ENCODE data around the gene OFD1. TPM values are rescaled to one million over a fixed set of nuclear protein-coding genes. Genes with fewer than 3 reads are reported as not detected.

OFD1 gene
- total and polyA plus RNA-seq, 2 of the 8 experiments (the other 6 are each of a cell fraction or from before 2014, with no cell fraction given): 8.0 to 23.4 TPM

DNA sequence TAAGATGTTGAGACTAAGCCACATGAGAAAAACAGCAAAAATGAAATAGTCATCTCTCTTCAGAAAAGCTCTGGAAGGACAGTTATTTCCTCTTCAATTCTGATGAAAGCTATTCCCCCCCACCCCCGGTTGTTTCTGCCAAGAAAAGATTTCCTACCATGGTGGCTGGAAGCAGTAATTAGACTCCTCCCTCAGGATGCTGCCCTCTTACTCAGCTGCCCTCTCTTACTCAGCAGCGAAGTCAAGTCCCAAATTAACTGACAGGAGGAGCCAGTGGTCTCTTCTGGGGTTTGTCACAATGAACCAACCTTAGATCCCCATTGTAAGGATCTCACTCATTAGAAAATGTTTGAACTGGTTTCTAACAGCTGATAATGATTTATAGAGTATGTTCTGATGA, 44.4 kb downstream of the OFD1 start:
- Histone ChIP-seq H3K36me3 (ENCODE audit: control insufficient read depth in 2 of 4, insufficient read depth in 4 of 4, low read length in 3 of 4) (peaks cover 3 to 50% (median 28%) of the 10 kb centered on the region in 4 experiments; a peak in 7 of 8 replicates), H3K23me2 (ENCODE audit: low read depth, low read length) (no peaks in the 10 kb centered on the region), H2BK5ac (ENCODE audit: low read depth, low read length) (no peak overlapping the region), H4K20me1 (replicated peaks in 1 of 2; ENCODE audit: control insufficient read depth in 1 of 2, insufficient read depth in 2 of 2, low read length in 2 of 2) (no peaks in the 10 kb centered on the region), H3K27me3 (replicated peaks in 1 of 4; ENCODE audit: control insufficient read depth in 3 of 4, extremely low read depth in 1 of 4, insufficient read depth in 3 of 4, low read length in 3 of 4) (no peaks in the 10 kb centered on the region), H2BK15ac (ENCODE audit: low read length) (no peak overlapping the region), H3K4ac (replicated peaks; ENCODE audit: insufficient read length, low read depth, low read length) (no peak overlapping the region), H4K91ac (replicated peaks; ENCODE audit: insufficient read length, low read length) (no peak overlapping the region), H2BK120ac (replicated peaks; ENCODE audit: low read depth, low read length) (no peak overlapping the region), H4K8ac (ENCODE audit: extremely low read depth, insufficient read depth, low read length) (no peak overlapping the region), H2AFZ (ENCODE audit: low read length) (no peak overlapping the region), H3K18ac (ENCODE audit: extremely low read depth, low read length) (no peak overlapping the region), H3K79me2 (ENCODE audit: control insufficient read depth in 1 of 2, insufficient read depth in 2 of 2, low read length in 2 of 2) (no peaks in the 10 kb centered on the region), H3K14ac (ENCODE audit: insufficient read length) (no peak overlapping the region), H2BK20ac (ENCODE audit: low read length) (no peak overlapping the region), H3K4me3 (ENCODE audit: extremely low read depth in 1 of 4, insufficient read depth in 2 of 4, low read depth in 3 of 4, low read length in 4 of 4) (no peak overlapping the region), H3K56ac (replicated peaks; ENCODE audit: insufficient read length, low read depth, low read length) (no peak overlapping the region), H3K4me1 (replicated peaks in 1 of 4; ENCODE audit: control insufficient read depth in 3 of 4, insufficient read depth in 4 of 4, low read length in 3 of 4) (no peaks in the 10 kb centered on the region; a peak in 1 of 7 replicates), H3K27ac (ENCODE audit: low read depth, low read length) (no peak overlapping the region), H3K79me1 (ENCODE audit: low read depth, low read length) (no peaks in the 10 kb centered on the region), H4K5ac (ENCODE audit: insufficient read length, low read depth, low read length) (no peak overlapping the region), H3K9me3 (ENCODE audit: insufficient read depth in 2 of 2, low read depth in 1 of 2, low read length in 1 of 2) (no peaks in the 10 kb centered on the region), H2BK12ac (ENCODE audit: low read depth, low read length) (no peak overlapping the region), H3K4me2 (ENCODE audit: insufficient read depth in 1 of 2, low read depth in 2 of 2, low read length in 2 of 2) (no peak overlapping the region), H3K23ac (ENCODE audit: insufficient read length) (no peak overlapping the region), H3K9ac (replicated peaks in 1 of 4; ENCODE audit: extremely low read depth in 1 of 4, low read depth in 3 of 4, low read length in 3 of 4) (no peak overlapping the region), H2AK5ac (ENCODE audit: low read depth, low read length) (no peak overlapping the region)
- WGBS, 2 experiments (ENCODE audit: extremely low coverage in 1 of 2, insufficient coverage in 1 of 2, insufficient read length in 1 of 2, insufficient replicate concordance in 2 of 2, low coverage in 1 of 2, low lambda C conversion rate in 2 of 2, missing lambda C conversion rate in 1 of 2): 68% methylated on average over 2 of the region's 2 CpGs; no CpG with 5 or more reads in 1 of the 2 experiments
- CTCF ChIA-PET (ENCODE audit: partially characterized antibody): interaction anchor here (0.8 to 1.4 kb wide), 3 partner anchors 61 to 253 kb away, joined by 3 to 4 read pairs (median 4); no protein-coding TSS in a partner anchor
- POLR2A ChIA-PET (ENCODE audit: partially characterized antibody): interaction anchor here (0.8 to 1.3 kb wide), 3 partner anchors 8 to 251 kb away, joined by 3 to 5 read pairs (median 3); partner anchors contain the start of gene GEMIN8
- FAIRE-seq (peak; percentile 73), DNase-seq (ENCODE audit: low read depth in 1 of 2, low spot score in 2 of 2) (no peak)
- TF ChIP-seq SRF (IDR thresholded peaks at IDR 0.05; ENCODE audit: low read depth, low read length) (no peak), EZH2 (IDR thresholded peaks at IDR 0.05; ENCODE audit: low read depth, low read length, severe bottlenecking) (no peak), JUN (IDR thresholded peaks at IDR 0.05; ENCODE audit: low read depth, low read length) (no peak), BCL11A (IDR thresholded peaks at IDR 0.05; ENCODE audit: low read depth in 2 of 2, low read length in 2 of 2) (no peak), ZNF274 (IDR thresholded peaks at IDR 0.05; ENCODE audit: borderline replicate concordance, extremely low read depth, low read length) (no peak), SIX5 (IDR thresholded peaks at IDR 0.05; ENCODE audit: low read depth, low read length) (no peak), CEBPB (IDR thresholded peaks at IDR 0.05; ENCODE audit: low read depth, low read length) (no peak), CTBP2 (IDR thresholded peaks at IDR 0.05; ENCODE audit: borderline replicate concordance, insufficient read depth, insufficient read length, low read length) (no peak), CBX8 (IDR thresholded peaks at IDR 0.05; ENCODE audit: borderline replicate concordance, low read depth, low read length) (no peak), POLR2A (IDR thresholded peaks at IDR 0.05; ENCODE audit: control extremely low read depth in 1 of 2, low read depth in 2 of 2, low read length in 2 of 2) (no peak), POLR2AphosphoS5 (IDR thresholded peaks at IDR 0.05; ENCODE audit: low read depth, low read length) (no peak), RAD21 (IDR thresholded peaks at IDR 0.05 in 1 of 2, conservative IDR thresholded peaks at IDR 0.05 in 1 of 2; ENCODE audit: low read depth in 2 of 2, low read length in 2 of 2) (peak; percentile 54 to 64)
- TF ChIP-seq, protein P1, sequence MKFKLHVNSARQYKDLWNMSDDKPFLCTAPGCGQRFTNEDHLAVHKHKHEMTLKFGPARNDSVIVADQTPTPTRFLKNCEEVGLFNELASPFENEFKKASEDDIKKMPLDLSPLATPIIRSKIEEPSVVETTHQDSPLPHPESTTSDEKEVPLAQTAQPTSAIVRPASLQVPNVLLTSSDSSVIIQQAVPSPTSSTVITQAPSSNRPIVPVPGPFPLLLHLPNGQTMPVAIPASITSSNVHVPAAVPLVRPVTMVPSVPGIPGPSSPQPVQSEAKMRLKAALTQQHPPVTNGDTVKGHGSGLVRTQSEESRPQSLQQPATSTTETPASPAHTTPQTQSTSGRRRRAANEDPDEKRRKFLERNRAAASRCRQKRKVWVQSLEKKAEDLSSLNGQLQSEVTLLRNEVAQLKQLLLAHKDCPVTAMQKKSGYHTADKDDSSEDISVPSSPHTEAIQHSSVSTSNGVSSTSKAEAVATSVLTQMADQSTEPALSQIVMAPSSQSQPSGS (IDR thresholded peaks at IDR 0.05; ENCODE audit: low read length): no peak

Measured in H1 (cell line).